ENCODE measurements around the gene ADGRE2.
"Not testable (repeated sequence)": the region's sequence is repeated elsewhere in the genome, so short reads cannot be mapped to it uniquely, and the experiment has no call there.

DNA sequence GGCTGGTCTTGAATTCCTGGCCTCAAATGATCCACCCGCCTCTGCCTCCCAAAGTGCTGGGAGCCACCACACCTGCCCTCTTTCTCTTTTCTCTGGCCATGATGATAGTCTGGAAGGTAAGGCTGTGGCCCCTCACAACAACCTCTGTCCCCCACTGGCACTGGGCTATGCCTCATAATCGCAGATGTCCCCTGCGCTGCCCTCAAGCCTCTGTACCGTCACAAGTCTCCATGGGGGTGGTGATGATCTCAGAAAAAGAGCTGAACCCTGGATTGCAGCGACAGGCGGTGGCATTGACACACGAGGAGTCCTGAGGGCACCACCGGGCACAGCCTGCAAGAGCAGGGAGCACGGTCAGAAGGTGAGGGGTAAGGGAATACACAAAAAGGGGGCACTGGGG lies 4.6 kb downstream of the ADGRE2 start:
- not testable (repeated sequence) for TF ChIP-seq FOXM1 (IDR thresholded peaks at IDR 0.05; ENCODE audit: borderline replicate concordance); PKNOX1 (IDR thresholded peaks at IDR 0.05); FOXK2 (IDR thresholded peaks at IDR 0.05); L3MBTL2 (conservative IDR thresholded peaks at IDR 0.05)

All from HEK293T (cell line).